Tibial nerve (tissue), 4 donors: Measurements from ENCODE around the gene TK2.

Experiments
- CTCF ChIP-seq, 5 experiments: fragments of 200-600 bp in 3 of 5; fragments of 450-650 bp in 2 of 5; sonication (generic) in 3 of 5; IDR thresholded peaks; one replicate each; pipeline ENCODE4 v1.5.1; 2016 to 2019; ENCODE audit warnings: antibody characterized with exemption in 5 of 5, mild to moderate bottlenecking in 3 of 5, moderate library complexity in 2 of 5
- EP300 ChIP-seq, 2 donors: sonication (generic); formaldehyde crosslinking; IDR thresholded peaks; one replicate each; pipeline ENCODE4 v1.6.1; 2017; ENCODE audit warnings: antibody characterized with exemption in 2 of 2, mild to moderate bottlenecking in 1 of 2
- POLR2A ChIP-seq, 2 donors: fragments of 450-650 bp; IDR thresholded peaks; one replicate each; pipeline ENCODE4 v1.6.1; 2017; ENCODE audit warnings: antibody characterized with exemption in 2 of 2, mild to moderate bottlenecking in 2 of 2, moderate library complexity in 2 of 2

DNA sequence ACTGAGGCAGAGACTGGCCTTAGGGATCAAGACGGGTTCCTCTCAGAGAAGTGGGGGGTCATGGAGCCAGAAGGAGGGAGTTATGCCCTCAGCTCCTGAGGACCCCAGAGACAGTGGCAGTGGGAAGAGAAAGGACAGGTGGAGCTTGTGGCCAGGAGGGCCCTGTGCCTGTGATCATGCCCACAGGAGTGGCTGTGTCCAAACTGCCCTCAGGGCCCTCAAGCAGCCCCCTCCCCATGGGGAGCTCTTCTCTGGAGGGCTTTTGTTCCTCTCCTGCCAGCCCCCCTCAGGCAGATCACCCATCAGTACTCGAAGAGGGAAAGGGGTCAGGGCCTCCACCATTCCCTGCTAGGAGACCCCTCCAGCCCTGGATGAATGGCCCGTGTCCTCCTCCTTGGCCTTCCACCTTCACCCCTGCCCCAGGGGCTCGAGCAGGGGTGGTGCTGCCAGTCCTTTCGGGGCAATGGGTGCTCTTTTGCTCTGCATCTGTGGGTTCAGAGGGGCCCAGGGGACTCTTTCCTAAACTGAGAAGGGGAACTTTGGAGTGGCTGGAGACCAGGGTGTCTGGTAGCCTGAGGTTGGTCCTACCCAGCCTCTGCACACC, 70.2 kb downstream of the TK2 start:
- TF ChIP-seq CTCF (IDR thresholded peaks at IDR 0.05) (no peak), POLR2A (IDR thresholded peaks at IDR 0.05) (no peak), EP300 (IDR thresholded peaks at IDR 0.05) (no peak)
